IPS-20b (cell line): ENCODE measurements around the gene L3MBTL2.
"Not testable (repeated sequence)": the region's sequence is repeated elsewhere in the genome, so short reads cannot be mapped to it uniquely, and the experiment has no call there.

Experiments
- H3K27ac ChIP-seq: one replicate; pipeline ENCODE4 v1.5.1; 2013; ENCODE audit warnings: low read length
- H3K27me3 ChIP-seq: 2 replicates; pipeline ENCODE4 v1.6.1; 2013; ENCODE audit warnings: mild to moderate bottlenecking, low read length, inconsistent platforms; ENCODE audit not compliant: insufficient read depth
- H3K36me3 ChIP-seq: 2 replicates; pipeline ENCODE4 v1.6.1; 2013; ENCODE audit warnings: low read depth, mild to moderate bottlenecking, inconsistent platforms, low read length, moderate library complexity; ENCODE audit not compliant: insufficient read depth
- H3K4me1 ChIP-seq: 2 replicates; pipeline ENCODE4 v1.6.1; 2013; ENCODE audit warnings: mild to moderate bottlenecking, control low read depth, inconsistent platforms, low read length, moderate library complexity; ENCODE audit not compliant: insufficient read depth
- H3K4me3 ChIP-seq: 2 replicates; pipeline ENCODE4 v1.5.1; 2013; ENCODE audit warnings: mild to moderate bottlenecking, low read length, inconsistent platforms
- H3K9ac ChIP-seq: 2 replicates; pipeline ENCODE4 v1.6.1; 2013; ENCODE audit warnings: low read depth, mild to moderate bottlenecking, inconsistent platforms, low read length, moderate library complexity
- H3K9me3 ChIP-seq: 2 replicates; pipeline ENCODE4 v1.6.1; 2013; ENCODE audit warnings: mild to moderate bottlenecking, low read depth, low read length, inconsistent platforms; ENCODE audit not compliant: insufficient read depth

L3MBTL2 gene

GRCh38 chr22:41204992-41205900, at the start of gene L3MBTL2:
Gene L3MBTL2, plus strand, starts transcription at chr22:41205312. Its CDS starts 51 bp downstream, at chr22:41205363.
- peaks cover 5% of the 10 kb centered on the region for H3K27me3 ChIP-seq
- H3K36me3 ChIP-seq = peaks cover 8% of the 10 kb centered on the region
- peak within 1 kb of the TSS; percentile 84 for H3K4me3 ChIP-seq
- peak within 1 kb of the TSS; percentile 95 for H3K9ac ChIP-seq
- peak within 1 kb of the TSS; percentile 83 for H3K27ac ChIP-seq
- 0 out of 2 replicates have a peak, but pooled peaks cover 2% of the 10 kb centered on the region for H3K4me1 ChIP-seq
- no peaks in the 10 kb centered on the region for H3K9me3 ChIP-seq

DNA sequence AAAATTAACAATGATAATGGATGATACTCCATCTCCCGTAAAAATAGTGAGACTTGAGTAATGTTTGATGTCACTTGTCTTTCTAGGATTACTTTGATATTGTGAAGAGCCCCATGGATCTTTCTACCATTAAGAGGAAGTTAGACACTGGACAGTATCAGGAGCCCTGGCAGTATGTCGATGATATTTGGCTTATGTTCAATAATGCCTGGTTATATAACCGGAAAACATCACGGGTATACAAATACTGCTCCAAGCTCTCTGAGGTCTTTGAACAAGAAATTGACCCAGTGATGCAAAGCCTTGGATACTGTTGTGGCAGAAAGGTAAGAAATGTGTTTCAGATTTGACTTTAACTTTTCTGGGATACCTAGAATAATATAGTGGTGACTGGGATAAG, 48.0 kb upstream of the L3MBTL2 start:
- no peak overlapping the region for H3K27ac ChIP-seq
- no peaks in the 10 kb centered on the region for H3K27me3 ChIP-seq
- peaks cover 99% of the 10 kb centered on the region for H3K36me3 ChIP-seq
- no peaks in the 10 kb centered on the region for H3K9me3 ChIP-seq
- no peak overlapping the region for H3K4me3 ChIP-seq
- H3K4me1 ChIP-seq = no peaks in the 10 kb centered on the region
- no peak overlapping the region for H3K9ac ChIP-seq

DNA sequence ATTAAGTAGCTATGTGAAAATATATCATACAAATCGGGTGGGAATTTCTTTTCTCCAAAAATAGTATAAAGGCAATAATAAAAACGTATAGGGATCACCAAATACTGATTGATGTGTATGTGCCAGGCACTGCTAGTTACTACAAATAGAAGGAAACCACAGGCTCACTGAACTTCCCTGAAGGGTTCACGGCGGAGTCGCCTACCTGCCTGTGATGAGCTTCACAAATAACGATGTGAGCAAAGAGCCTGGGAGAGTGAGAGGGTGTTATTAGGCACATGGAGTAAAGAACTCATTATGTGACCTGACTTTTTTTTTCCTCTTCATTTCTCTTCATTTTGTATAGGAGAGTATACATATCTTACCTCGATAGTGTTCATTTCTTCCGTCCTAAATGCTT, 36.0 kb upstream of the L3MBTL2 start:
- Histone ChIP-seq H3K36me3 (peaks cover 100% of the 10 kb centered on the region), H3K9ac (no peak overlapping the region), H3K27ac (no peak overlapping the region), H3K4me1 (no peaks in the 10 kb centered on the region), H3K4me3 (no peak overlapping the region), H3K27me3 (no peaks in the 10 kb centered on the region), H3K9me3 (no peaks in the 10 kb centered on the region)

DNA sequence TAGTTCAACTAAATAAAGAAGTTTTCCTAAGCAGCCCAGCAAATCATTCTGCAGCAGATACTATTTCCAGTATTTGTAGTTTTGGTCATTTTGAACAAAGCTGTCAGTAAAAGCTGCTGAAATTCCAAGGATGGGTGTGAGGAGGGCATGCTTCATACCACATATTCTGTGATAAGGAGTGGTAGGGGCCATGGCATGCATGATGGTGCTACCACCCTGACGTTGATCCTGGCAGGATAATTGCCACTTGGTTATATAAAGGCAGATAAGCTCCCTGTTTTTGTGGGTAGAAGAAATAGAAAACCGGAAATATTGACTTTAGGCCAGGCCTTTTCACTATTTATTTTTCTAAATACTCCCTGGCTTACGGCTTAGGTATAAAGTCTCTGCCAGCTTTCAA, 33.1 kb upstream of the L3MBTL2 start:
- peaks cover 100% of the 10 kb centered on the region for H3K36me3 ChIP-seq
- no peaks in the 10 kb centered on the region for H3K4me1 ChIP-seq
- H3K9me3 ChIP-seq = no peaks in the 10 kb centered on the region
- no peak overlapping the region for H3K4me3 ChIP-seq
- no peak overlapping the region for H3K27ac ChIP-seq
- no peak overlapping the region for H3K9ac ChIP-seq
- H3K27me3 ChIP-seq = no peaks in the 10 kb centered on the region

DNA sequence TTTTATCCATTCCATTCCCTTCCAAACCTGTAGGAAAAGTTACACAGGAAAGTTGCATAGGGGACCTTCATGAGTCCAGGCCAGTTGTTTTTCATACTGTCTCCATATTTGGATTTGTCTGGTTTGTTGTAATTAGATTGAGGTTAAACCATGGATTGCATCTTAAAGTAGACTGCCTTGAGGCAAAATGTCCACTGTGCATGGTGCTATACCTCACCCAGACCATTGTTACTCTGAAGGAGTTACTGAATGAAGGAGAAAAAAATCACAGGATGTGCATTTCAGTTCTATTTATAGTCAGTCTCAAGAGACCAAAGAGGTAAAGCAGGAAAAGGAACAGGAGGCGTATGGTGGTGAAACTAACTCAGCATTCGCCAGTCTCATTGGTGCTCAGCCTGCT, 29.6 kb upstream of the L3MBTL2 start:
- no peak overlapping the region for H3K9ac ChIP-seq
- no peaks in the 10 kb centered on the region for H3K4me1 ChIP-seq
- peaks cover 97% of the 10 kb centered on the region for H3K36me3 ChIP-seq
- H3K9me3 ChIP-seq = no peaks in the 10 kb centered on the region
- no peak overlapping the region for H3K27ac ChIP-seq
- no peaks in the 10 kb centered on the region for H3K27me3 ChIP-seq
- H3K4me3 ChIP-seq = no peak overlapping the region

DNA sequence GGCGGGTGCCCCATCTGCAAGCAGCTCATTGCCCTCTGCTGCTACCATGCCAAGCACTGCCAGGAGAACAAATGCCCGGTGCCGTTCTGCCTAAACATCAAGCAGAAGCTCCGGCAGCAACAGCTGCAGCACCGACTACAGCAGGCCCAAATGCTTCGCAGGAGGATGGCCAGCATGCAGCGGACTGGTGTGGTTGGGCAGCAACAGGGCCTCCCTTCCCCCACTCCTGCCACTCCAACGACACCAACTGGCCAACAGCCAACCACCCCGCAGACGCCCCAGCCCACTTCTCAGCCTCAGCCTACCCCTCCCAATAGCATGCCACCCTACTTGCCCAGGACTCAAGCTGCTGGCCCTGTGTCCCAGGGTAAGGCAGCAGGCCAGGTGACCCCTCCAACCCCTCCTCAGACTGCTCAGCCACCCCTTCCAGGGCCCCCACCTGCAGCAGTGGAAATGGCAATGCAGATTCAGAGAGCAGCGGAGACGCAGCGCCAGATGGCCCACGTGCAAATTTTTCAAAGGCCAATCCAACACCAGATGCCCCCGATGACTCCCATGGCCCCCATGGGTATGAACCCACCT, 28.0 kb upstream of the L3MBTL2 start:
- no peaks in the 10 kb centered on the region for H3K4me1 ChIP-seq
- H3K27me3 ChIP-seq = no peaks in the 10 kb centered on the region
- no peak overlapping the region for H3K9ac ChIP-seq
- H3K27ac ChIP-seq = no peak overlapping the region
- H3K4me3 ChIP-seq = no peak overlapping the region
- H3K9me3 ChIP-seq = no peaks in the 10 kb centered on the region
- peaks cover 86% of the 10 kb centered on the region for H3K36me3 ChIP-seq

DNA sequence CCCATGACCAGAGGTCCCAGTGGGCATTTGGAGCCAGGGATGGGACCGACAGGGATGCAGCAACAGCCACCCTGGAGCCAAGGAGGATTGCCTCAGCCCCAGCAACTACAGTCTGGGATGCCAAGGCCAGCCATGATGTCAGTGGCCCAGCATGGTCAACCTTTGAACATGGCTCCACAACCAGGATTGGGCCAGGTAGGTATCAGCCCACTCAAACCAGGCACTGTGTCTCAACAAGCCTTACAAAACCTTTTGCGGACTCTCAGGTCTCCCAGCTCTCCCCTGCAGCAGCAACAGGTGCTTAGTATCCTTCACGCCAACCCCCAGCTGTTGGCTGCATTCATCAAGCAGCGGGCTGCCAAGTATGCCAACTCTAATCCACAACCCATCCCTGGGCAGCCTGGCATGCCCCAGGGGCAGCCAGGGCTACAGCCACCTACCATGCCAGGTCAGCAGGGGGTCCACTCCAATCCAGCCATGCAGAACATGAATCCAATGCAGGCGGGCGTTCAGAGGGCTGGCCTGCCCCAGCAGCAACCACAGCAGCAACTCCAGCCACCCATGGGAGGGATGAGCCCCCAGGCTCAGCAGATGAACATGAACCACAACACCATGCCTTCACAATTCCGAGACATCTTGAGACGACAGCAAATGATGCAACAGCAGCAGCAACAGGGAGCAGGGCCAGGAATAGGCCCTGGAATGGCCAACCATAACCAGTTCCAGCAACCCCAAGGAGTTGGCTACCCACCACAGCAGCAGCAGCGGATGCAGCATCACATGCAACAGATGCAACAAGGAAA, 27.3 kb upstream of the L3MBTL2 start:
- Histone ChIP-seq H3K9ac (no peak overlapping the region), H3K27ac (no peak overlapping the region), H3K4me3 (no peak overlapping the region), H3K4me1 (no peaks in the 10 kb centered on the region; the same call in 1 of the 2 replicates), H3K9me3 (no peaks in the 10 kb centered on the region; the same call in 1 of the 2 replicates), H3K27me3 (no peaks in the 10 kb centered on the region), H3K36me3 (peaks cover 79% of the 10 kb centered on the region)

DNA sequence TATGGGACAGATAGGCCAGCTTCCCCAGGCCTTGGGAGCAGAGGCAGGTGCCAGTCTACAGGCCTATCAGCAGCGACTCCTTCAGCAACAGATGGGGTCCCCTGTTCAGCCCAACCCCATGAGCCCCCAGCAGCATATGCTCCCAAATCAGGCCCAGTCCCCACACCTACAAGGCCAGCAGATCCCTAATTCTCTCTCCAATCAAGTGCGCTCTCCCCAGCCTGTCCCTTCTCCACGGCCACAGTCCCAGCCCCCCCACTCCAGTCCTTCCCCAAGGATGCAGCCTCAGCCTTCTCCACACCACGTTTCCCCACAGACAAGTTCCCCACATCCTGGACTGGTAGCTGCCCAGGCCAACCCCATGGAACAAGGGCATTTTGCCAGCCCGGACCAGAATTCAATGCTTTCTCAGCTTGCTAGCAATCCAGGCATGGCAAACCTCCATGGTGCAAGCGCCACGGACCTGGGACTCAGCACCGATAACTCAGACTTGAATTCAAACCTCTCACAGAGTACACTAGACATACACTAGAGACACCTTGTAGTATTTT, 26.6 kb upstream of the L3MBTL2 start:
- no peaks in the 10 kb centered on the region; the same call in 1 of the 2 replicates for H3K4me1 ChIP-seq
- H3K9ac ChIP-seq = no peak overlapping the region
- peaks cover 72% of the 10 kb centered on the region for H3K36me3 ChIP-seq
- no peak overlapping the region for H3K4me3 ChIP-seq
- no peaks in the 10 kb centered on the region for H3K27me3 ChIP-seq
- no peak overlapping the region for H3K27ac ChIP-seq
- no peaks in the 10 kb centered on the region; the same call in 1 of the 2 replicates for H3K9me3 ChIP-seq

DNA sequence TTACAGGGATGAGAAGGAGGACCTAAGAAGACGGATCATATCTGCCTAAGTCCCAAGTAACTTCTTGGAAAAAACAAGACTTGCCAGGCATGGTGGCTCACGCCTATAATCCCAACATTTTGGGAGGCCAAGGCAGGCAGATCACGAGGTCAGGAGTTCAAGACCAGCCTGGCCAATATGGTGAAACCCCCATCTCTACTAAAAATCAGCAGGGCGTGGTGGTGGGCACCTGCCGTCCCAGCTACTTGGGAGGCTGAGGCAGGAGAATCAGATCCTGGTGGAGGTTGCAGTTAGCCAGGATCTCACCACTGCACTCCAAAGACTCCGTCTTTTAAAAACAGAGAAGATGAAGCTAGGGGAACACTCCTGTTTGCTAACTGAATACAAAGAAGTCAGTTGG, 24.8 kb upstream of the L3MBTL2 start:
- not testable (repeated sequence) for H3K27ac ChIP-seq, H3K4me1 ChIP-seq, H3K9ac ChIP-seq, H3K4me3 ChIP-seq, H3K27me3 ChIP-seq, H3K9me3 ChIP-seq
- peaks cover 53% of the 10 kb centered on the region for H3K36me3 ChIP-seq

DNA sequence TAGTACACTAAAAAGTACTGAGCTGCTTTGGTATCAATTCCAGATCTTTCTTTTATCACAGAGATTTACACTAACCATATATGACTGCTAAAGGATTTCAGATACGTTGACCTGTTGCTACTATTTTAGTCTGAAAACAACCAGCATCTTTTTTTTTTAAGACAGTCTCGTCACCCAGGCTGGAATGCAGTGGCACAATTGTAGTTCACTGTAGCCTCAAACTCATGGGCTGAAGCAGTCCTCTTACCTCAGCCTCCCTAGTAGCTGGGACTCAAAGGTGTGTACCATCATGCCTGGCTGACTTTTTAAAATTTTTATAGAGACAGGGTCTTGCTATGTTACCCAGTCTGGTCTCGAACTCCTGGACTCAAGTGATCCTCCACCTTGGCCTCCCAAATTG, 24.2 kb upstream of the L3MBTL2 start:
- no peaks in the 10 kb centered on the region for H3K27me3 ChIP-seq
- H3K27ac ChIP-seq = no peak overlapping the region
- H3K9me3 ChIP-seq = no peaks in the 10 kb centered on the region; the same call in 1 of the 2 replicates
- no peak overlapping the region for H3K9ac ChIP-seq
- H3K36me3 ChIP-seq = peaks cover 48% of the 10 kb centered on the region
- H3K4me3 ChIP-seq = no peak overlapping the region
- H3K4me1 ChIP-seq = peaks cover 3% of the 10 kb centered on the region; the same call in 1 of the 2 replicates
